ENCODE results near the gene CDC16. TPM values are rescaled to one million over a fixed set of nuclear protein-coding genes. Genes with fewer than 3 reads are reported as not detected.

Gene CDC16
- total and polyA plus RNA-seq, 2 of the 4 experiments (the other 2 are of a cell fraction) = 41.6 to 66.6 TPM

DNA sequence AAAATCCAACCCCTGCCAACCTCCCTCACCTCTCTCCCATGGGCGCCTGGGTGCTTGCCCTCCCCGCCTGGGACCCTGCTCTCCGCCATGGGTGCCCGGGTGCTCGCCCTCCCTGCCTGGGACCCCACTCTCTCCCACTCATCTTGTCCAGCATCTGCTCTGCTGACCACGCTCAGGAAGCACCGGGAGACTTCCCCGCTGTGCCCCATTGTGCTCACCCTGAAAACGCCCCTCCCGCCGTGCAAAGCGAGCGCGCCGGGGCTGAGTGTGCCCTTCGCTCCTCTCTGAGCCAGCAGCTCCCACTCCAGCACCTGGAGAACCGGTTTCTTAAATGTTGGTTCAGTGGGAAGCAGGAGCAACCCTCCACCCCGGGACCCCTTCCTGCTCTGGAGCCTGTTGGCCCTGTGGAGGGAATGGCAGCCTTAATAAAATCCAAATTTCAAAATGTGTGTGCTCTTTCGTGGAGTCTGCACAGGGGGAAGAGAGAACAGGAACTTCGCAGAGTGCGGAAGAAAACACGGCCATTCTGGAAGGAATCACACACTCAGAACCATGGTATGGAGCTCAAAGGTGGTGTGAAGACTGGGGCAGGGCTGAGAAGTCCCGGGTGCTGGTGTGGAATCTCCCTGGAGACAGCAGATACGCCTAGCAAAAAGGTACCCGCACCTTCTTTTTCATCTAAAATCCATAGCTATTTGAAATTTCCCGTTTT, 23.1 kb upstream of the CDC16 start:
- Histone ChIP-seq H3K9me1 (ENCODE audit: insufficient read depth, low read length) (0 out of 2 replicates have a peak, but pooled peaks cover 3% of the 10 kb centered on the region), H4K91ac (ENCODE audit: insufficient read depth, low read depth, low read length) (no peak overlapping the region; the same call in 1 of the 2 replicates), H2BK120ac (ENCODE audit: low read depth, low read length) (peak overlapping the region; percentile 53; the same call in 1 of the 2 replicates), H3K79me1 (ENCODE audit: low read depth in 1 of 2, low read length in 2 of 2) (no peaks in the 10 kb centered on the region), H3K18ac (ENCODE audit: low read depth, low read length) (no peak overlapping the region), H3K36me3 (ENCODE audit: control insufficient read depth, insufficient read depth, low read length) (no peaks in the 10 kb centered on the region), H3K14ac (replicated peaks; ENCODE audit: low read depth, low read length) (peak overlapping the region; percentile 72), H2AFZ (replicated peaks; ENCODE audit: low read length, poor library complexity) (peak overlapping the region; percentile 64), H3K4me1 (ENCODE audit: control insufficient read depth, insufficient read depth, low read length) (0 out of 2 replicates have a peak, but pooled peaks cover 3% of the 10 kb centered on the region), H3K27ac (ENCODE audit: insufficient read depth, low read length) (no peak overlapping the region), H2BK20ac (ENCODE audit: low read depth, low read length) (peak overlapping the region; percentile 66; the same call in 1 of the 2 replicates), H3K56ac (ENCODE audit: extremely low read depth, insufficient read depth, low read length) (no peak overlapping the region), H3K4me2 (ENCODE audit: low read depth, low read length) (no peak overlapping the region), H3K23ac (ENCODE audit: low read depth, low read length) (no peak overlapping the region), H3K4me3 (ENCODE audit: insufficient read depth, low read depth, low read length) (no peak overlapping the region), H2BK15ac (ENCODE audit: low read depth, low read length) (peak overlapping the region; percentile 50; the same call in 1 of the 3 replicates), H4K20me1 (ENCODE audit: insufficient read depth, low read length) (no peaks in the 10 kb centered on the region), H3K9ac (ENCODE audit: low read depth, low read length) (no peak overlapping the region), H2AK5ac (ENCODE audit: low read depth, low read length) (peak overlapping the region; percentile 23; the same call in 1 of the 2 replicates), H4K8ac (ENCODE audit: low read depth in 2 of 2, low read length in 2 of 2) (peak overlapping the region in 1 of 2 experiments; percentile 36; a peak in 1 of 4 replicates), H3K27me3 (ENCODE audit: control insufficient read depth, insufficient read depth, low read length) (peaks cover 1% of the 10 kb centered on the region; the same call in 1 of the 2 replicates), H4K5ac (ENCODE audit: low read depth, low read length) (no peak overlapping the region), H2AK9ac (replicated peaks; ENCODE audit: low read depth, low read length, poor library complexity) (peak overlapping the region; percentile 13), H2BK5ac (ENCODE audit: low read depth, low read length, poor library complexity, severe bottlenecking) (peak overlapping the region; percentile 1), H3K9me3 (ENCODE audit: control insufficient read depth, insufficient read depth, low read length) (peaks cover 10% of the 10 kb centered on the region), H3K4ac (ENCODE audit: low read depth, low read length) (peak overlapping the region; percentile 75)
- dilution Hi-C loops (cut with HindIII; ENCODE audit: low sequenced_read_pairs, unreplicated experiment) = no loop called here
- intact Hi-C loops (cut with micrococcal nuclease) = no loop called here
- ChIA-PET POLR2A (ENCODE audit: unreplicated experiment) (no interaction called here), CTCF (no interaction called here)
- in situ Hi-C loops (cut with MboI; ENCODE audit: low sequenced_read_pairs) = no loop called here
- DNase-seq = no peak
- no peak for TF ChIP-seq ELK1 (IDR thresholded peaks at IDR 0.05; ENCODE audit: borderline replicate concordance, low read depth, low read length)
- 88% methylated on average over 12 of the region's 26 CpGs; no CpG with 5 or more reads in 1 of the 2 experiments for WGBS, 2 experiments (ENCODE audit: extremely low coverage in 2 of 2, insufficient read length in 1 of 2)
- no TSS peak for BruUV-seq (replicated peaks)
- no peak for ATAC-seq (ENCODE audit: low read depth)

All from IMR-90 (cell line).